Measurements from ENCODE around the gene ARPC1B. TPM values are rescaled to one million over a fixed set of nuclear protein-coding genes. Genes with fewer than 3 reads are reported as not detected.
A peak's percentile ranks its signal among the peaks of the same experiment; 100 is the strongest.
"Not testable (repeated sequence)": the region's sequence is repeated elsewhere in the genome, so short reads cannot be mapped to it uniquely, and the experiment has no call there.

ARPC1B gene
- total and polyA plus RNA-seq, 9 of the 15 experiments (the other 6 are each of a cell fraction or from before 2014, with no cell fraction given), result 6.7 to 357 (median 211) TPM

GRCh38 chr7:99330314-99330961, 44.1 kb upstream of the ARPC1B start (continued):
- TF ChIP-seq CHAMP1 (IDR thresholded peaks at IDR 0.05) (peak; percentile 19; the same call in 1 of the 2 replicates), MYC (IDR thresholded peaks at IDR 0.05; ENCODE audit: low read depth, low read length) (peak; percentile 61; the same call in 1 of the 2 replicates), ZFPM2 (CRISPR knock-in tag; IDR thresholded peaks at IDR 0.05) (0 out of 2 replicates have a peak, but pooled peaks have one; percentile 21), GTF3C2 (IDR thresholded peaks at IDR 0.05; ENCODE audit: borderline replicate concordance, extremely low read depth, insufficient read length) (peak; percentile 31), MEIS2 (IDR thresholded peaks at IDR 0.05; ENCODE audit: partially characterized antibody) (peak; percentile 68), NFRKB (IDR thresholded peaks at IDR 0.05; ENCODE audit: low read depth) (peak; percentile 94), FOXP1 (CRISPR knock-in tag; IDR thresholded peaks at IDR 0.05) (peak; percentile 40; the same call in 1 of the 2 replicates), RNF2 (IDR thresholded peaks at IDR 0.05) (peak; percentile 64), NCOA1 (IDR thresholded peaks at IDR 0.05; ENCODE audit: low read depth) (peak; percentile 59; the same call in 1 of the 2 replicates), CTBP1 (IDR thresholded peaks at IDR 0.05; ENCODE audit: borderline replicate concordance) (peak; percentile 86), SP1 (CRISPR knock-in tag; IDR thresholded peaks at IDR 0.05) (peak; percentile 76; the same call in 1 of the 2 replicates), POLR2H (tag; IDR thresholded peaks at IDR 0.05; ENCODE audit: low read depth) (peak; percentile 97), KDM1A (IDR thresholded peaks at IDR 0.05) (peak; percentile 75 to 83), DPF2 (IDR thresholded peaks at IDR 0.05) (peak; percentile 95), LEF1 (IDR thresholded peaks at IDR 0.05) (peak; percentile 86), FOXM1 (IDR thresholded peaks at IDR 0.05; ENCODE audit: low read depth) (peak; percentile 53; the same call in 1 of the 2 replicates), SMARCE1 (IDR thresholded peaks at IDR 0.05) (peak; percentile 81), CREB1 (IDR thresholded peaks at IDR 0.05) (0 out of 2 replicates have a peak, but pooled peaks have one; percentile 27), HBP1 (CRISPR knock-in tag; IDR thresholded peaks at IDR 0.05) (0 out of 2 replicates have a peak, but pooled peaks have one; percentile 11), POLR2AphosphoS5 (IDR thresholded peaks at IDR 0.05; ENCODE audit: control insufficient read depth, insufficient read depth, low read depth, low read length) (0 out of 2 replicates have a peak, but pooled peaks have one; percentile 34), SOX6 (IDR thresholded peaks at IDR 0.05) (peak; percentile 98)
- TF ChIP-seq MYC (CRISPR knock-in tag; IDR thresholded peaks at IDR 0.05; ENCODE audit: borderline replicate concordance, low read depth); FOXM1 (CRISPR knock-in tag; IDR thresholded peaks at IDR 0.05; ENCODE audit: low read depth); CREB1 (CRISPR knock-in tag; IDR thresholded peaks at IDR 0.05): not testable (repeated sequence)

All from K562 (cell line).